CD4-positive, alpha-beta T cell treated with Interleukin-21 for 1 hour (primary cell): ENCODE measurements around the gene PPA2.
A peak's percentile ranks its signal among the peaks of the same experiment; 100 is the strongest.
"Not testable (repeated sequence)": the region's sequence is repeated elsewhere in the genome, so short reads cannot be mapped to it uniquely, and the experiment has no call there.

Experiments used
- DNase-seq: peaks from one replicate; pipeline ENCODE4 v3.0.0-alpha.2; 2020

The PPA2 gene

GRCh38 chr4:105473324-105474098 is at the start of gene PPA2:
PPA2 (minus strand) TSS chr4:105474062; CDS start chr4:105474050, 12 bp downstream.
- peak; percentile 83 for DNase-seq

- DNase-seq: peak; percentile 14
Observed at GRCh38 chr4:105520819-105521790, 47.2 kb upstream of the PPA2 start.

DNA sequence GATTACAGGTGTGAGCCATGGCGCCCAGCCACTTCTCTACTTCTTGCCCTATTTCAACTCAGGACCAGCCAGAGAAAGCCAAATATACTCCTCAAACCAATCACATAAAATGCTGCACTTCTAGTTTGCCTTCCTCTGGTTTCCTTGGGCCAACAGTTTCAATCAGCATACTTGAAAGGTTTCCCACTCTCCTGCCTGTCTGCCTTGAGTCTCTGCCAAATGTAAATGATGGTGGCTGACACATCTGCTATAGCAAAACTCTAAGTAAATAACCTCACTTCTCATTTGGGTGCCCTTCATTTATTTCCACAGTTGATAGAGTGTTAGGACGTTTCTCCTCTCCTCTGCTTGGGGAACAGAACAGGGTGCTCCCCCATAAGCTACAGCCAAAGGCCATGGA is 36.4 kb upstream of the PPA2 start:
- no peak for DNase-seq

DNA sequence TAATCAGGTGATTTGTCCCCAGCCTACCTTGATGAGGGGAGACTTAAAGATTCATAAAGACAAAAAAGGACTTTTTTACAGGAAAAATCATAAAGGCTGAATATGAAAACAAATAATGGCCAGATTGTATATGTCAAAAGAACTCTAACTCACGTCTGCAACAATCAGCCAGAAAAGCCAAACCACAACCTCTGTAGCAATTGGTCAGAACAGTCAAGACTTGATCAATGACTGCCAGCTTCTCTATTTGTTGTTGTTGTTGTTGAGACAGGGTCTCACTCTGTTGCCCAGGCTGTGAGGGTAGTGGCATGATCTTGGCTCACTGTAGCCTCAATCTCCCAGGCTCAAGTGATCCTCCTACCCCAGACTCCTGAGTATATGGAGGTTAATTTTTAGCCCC is 35.9 kb upstream of the PPA2 start:
- no peak for DNase-seq

GRCh38 chr4:105509291-105509690 is 35.4 kb upstream of the PPA2 start:
- no peak for DNase-seq

DNA sequence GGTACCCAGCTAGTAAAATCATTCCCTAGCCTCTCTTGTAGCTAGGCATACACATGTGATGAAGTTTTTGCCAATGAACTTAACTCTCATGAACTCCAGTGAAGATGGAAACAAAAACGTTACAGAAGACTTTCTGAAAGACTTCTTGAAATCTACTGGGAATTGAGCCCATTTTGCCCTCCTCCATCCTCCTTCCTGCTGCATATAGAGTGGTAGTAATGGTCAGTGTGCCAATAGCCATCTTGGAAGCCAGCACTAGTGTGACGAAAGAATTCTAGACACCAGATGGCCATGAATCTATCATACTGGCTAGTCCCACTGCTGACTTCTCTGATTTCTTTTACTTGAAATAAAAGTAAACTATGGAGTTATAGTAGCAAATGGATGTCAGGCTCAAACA is 30.9 kb upstream of the PPA2 start:
- no peak for DNase-seq

DNA sequence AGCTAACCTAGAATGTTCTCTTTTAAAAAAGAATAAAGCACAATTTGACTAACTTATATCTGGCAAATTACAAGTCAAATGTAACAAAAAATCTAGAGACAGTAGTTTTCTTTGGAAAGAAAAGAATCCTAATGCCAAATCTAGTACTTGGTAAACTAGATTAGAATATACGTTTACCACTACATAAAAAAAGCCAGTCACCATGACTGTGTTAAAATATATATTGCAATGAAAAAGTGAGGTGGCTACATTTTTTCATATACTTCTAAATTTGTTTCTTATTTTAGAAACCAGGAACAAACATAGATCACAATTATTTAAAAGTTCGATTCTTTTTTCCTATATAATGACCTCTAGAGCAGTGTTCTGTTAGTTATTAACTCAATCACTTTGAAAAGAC is 29.6 kb upstream of the PPA2 start:
- DNase-seq: no peak

DNA sequence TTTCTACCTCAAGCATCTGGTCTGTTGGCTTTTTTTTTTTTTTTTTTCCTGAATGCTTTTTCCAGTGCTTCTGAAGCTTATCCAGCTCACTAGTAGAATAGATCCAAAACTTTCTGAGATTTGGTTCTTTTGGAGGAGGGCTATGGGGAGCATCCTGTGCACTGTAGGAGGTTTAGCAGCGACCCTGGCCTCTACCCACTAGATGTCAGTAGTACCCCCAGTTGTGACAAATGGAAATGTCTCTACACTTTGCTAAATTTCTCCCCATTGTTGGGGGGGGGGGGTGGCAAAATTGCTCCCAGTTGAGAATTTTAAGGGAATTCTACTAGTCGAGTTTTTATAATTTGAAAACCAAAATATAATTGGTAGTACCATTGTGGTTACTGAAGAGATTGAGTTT is 23.0 kb upstream of the PPA2 start:
- DNase-seq: no peak

GRCh38 chr4:105495667-105496066 is 21.8 kb upstream of the PPA2 start:
- no peak for DNase-seq

DNA sequence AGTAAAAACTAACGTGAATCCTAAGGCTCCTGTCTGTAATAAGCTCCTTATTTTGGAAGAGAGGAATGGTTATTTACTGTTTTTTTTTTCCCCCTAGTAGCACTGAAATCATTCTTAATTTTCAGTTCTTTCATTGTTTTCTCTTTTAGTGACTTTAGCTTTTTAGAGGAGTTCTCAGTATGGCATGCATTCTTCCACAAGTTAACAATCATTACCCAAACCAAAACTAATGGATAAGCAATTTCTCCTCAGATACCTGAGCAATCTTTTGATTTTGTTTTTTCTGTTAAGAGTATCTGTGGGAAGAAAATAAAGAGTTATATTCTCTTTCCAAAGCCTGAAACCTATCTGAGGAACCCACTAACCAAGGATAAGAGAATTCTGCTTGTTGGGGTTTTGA is 16.7 kb upstream of the PPA2 start:
- DNase-seq: no peak

- DNase-seq: no peak
Observed at GRCh38 chr4:105483840-105484239, 10.0 kb upstream of the PPA2 start.

DNA sequence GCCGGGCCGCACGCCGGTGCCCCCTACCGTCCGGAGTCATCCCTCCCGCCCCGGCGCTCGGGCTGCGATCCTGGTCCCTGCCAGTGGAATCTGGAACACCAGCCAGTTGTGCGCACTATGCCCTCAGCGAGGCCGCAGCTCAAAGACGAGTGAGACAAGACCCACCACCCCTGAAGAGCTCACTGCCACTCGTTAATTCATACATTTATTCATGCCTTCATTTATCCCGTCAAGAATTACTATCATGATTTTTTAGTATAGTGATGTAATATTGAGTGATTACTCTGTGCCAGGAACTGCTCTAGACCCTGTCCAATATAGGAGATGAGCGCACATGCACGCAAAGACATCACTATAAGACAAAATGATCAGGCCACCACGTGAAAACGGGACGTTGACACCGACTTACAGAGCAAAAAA is 247 bp upstream of the PPA2 start:
- DNase-seq: no peak

DNA sequence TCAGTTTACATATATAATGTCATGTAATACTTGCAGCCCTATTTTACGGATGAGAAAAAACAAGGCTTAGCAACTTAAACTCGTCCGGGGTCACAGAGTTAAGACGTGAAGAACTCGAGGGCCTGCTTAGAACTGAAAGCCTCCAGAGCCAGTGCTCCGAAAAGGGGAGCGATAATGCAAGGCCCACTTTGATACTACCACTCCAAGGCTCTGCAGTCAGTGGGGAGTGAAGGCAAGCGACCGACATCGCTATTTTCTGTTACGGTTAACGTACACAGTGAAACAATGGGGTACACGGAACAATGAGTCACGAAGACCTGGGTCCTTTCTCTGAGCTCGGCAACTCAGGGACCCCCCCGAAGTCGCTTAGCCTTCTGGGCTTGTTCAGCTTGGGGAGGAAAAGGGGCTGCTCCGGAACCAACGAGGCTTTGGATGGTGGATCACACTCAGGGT is 965 bp downstream of the PPA2 start:
- no peak for DNase-seq

- DNase-seq: peak; percentile 85
Observed at GRCh38 chr4:105471566-105472176, 2.2 kb downstream of the PPA2 start.

GRCh38 chr4:105470766-105471165 is 3.1 kb downstream of the PPA2 start:
- DNase-seq: no peak

- no peak for DNase-seq
Observed at GRCh38 chr4:105469736-105470135, 4.1 kb downstream of the PPA2 start.

DNA sequence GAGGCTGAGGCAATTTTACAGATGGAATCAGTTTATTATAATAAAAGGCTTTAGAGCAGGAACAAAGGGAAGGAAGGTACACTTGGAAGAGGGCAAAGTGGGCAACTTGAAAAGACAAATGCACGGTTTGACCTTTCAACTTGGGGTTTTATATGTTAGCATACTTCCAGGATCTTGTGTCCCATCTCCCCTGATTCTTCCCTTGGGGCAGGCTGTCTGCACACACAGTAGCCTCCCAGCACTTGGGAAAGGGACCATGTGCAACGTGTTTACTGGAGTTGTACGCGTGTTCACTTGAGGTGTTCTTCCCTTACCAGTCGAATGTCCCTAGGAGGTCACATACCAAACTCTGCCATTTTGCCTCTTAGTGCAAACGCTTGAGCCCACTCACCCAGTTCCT is 7.3 kb downstream of the PPA2 start:
- DNase-seq: no peak

DNA sequence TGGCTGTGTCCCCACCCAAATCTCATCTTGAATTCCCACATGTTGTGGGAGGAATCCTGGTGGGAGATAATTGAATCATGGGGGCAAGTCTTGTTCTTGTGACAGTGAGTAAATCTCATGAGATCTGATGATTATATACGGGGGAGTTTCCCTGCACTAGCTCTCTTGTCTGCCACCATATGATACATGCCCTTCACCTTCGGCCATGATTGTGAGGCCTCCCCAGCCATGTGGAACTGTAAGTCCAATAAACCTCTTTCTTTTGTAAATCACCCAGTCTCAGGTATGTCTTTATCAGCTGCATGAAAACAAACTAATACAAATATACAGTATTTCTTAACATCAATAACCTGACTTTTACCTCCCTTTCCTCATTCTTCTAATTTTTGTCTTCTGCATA is 9.3 kb downstream of the PPA2 start:
- DNase-seq: not testable (repeated sequence)

- DNase-seq: no peak
Observed at GRCh38 chr4:105462576-105462975, 11.3 kb downstream of the PPA2 start.

DNA sequence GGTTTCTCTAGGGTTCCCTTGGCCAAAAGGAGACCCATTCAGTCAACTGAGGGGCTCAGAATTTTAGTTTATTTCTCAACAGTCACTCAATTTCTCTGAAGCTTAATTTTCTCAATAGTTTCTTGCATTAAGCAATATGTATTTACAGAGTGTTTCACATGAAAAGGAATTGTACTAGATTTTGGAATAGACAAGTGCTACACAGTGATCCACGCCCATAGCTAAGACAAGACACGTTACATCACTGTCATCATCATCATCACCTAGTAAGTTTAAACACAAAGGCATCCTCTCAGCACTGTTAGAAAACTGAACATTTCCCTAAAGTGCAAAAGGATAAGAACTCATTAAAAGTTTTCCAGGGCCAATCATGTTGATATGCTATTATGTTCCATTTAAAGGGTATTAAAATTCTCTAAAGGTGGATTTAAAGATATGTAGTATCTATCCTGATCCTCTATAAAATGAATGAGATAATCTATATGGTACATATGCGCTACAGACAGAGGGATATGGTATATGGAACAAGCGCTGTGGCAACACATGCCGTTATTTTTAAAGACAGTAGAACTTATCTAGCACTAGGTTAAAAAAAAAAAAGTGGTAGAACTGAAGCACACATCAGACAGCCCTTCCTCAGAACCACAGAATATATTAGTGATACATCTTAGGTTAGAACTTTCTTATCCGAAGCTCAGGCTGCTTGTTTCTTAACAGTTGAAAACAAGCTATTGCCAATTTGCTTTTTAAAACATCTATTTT is 12.1 kb downstream of the PPA2 start:
- DNase-seq: no peak

DNA sequence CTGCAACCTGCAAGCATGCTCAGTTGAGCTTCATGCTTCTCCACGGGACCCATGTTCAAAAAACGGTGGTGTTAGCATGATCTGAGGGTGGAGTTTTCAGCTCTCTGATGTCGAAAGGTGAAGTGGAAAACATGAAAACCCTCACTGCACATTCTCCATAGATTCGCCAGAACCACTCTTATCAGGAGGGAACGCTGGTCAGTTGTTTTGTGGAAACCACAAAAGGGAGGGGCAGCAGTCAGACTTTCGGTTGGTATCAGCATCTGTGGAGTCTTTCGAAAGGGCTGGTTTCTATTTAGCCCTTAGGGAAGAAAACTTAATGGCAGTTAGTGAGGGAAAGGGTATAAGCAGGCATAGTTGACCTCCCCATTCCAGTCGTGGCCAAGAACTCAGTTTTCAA is 12.6 kb downstream of the PPA2 start:
- DNase-seq: no peak

DNA sequence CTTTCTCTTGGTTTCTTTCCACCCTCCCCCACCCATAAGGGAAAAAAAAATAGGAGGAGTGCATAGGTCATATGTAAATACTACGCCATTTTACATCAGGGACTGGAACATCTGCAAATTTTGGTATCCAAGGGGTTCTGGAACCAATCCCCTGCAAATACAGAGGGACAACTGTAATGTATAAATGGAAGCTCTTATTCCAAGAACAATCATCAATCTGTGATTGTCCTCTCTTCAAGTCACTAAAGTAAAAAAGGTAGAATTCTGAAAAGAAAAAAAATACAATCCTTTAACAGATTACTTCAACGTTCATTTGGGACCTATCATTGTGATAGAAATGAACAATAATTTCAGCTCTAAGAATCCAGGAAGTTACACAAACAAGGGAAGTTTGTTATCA is 13.6 kb downstream of the PPA2 start:
- no peak for DNase-seq

DNA sequence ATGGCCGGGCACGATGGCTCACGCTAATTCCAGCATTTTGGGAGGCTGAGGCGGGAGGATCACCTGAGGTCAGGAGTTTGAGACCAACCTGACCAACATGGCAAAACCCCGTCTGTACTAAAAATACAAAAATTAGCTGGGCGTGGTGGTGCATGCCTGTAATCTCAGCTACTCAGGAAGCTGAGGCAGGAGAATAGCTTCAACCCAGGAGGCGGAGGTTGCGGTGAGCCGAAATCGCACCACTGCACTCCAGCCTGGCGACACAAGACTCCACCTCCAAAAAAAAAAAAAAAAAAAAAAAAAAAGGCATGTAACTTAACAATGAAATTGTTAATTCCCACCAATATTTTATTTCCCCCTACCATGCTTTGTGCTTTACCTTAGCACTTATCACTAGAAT is 15.3 kb downstream of the PPA2 start:
- DNase-seq: not testable (repeated sequence)
